GM21526 (cell line): ENCODE measurements around the gene N4BP2L2.
"Not testable (repeated sequence)": the region's sequence is repeated elsewhere in the genome, so short reads cannot be mapped to it uniquely, and the experiment has no call there.

ENCODE experiments used
- ATAC-seq: cut with Tn5 transposase; IDR thresholded peaks from one replicate; pipeline ENCODE4 v1.9.1; 2021; ENCODE audit warnings: moderate library complexity; ENCODE audit not compliant: unreplicated experiment, low FRiP score

The N4BP2L2 gene

GRCh38 chr13:32538621-32539246 is at the start of gene N4BP2L2:
TSS of gene N4BP2L2 (minus strand) at chr13:32538795. CDS start at chr13:32537027, 1,768 bp downstream.
- ATAC-seq: peak; percentile 94

GRCh38 chr13:32587811-32588170 is 49.2 kb upstream of the N4BP2L2 start:
- ATAC-seq: no peak

GRCh38 chr13:32587011-32587810 is 48.6 kb upstream of the N4BP2L2 start:
- ATAC-seq: peak; percentile 20

- ATAC-seq: peak; percentile 77
Observed at GRCh38 chr13:32586080-32586900, 47.7 kb upstream of the N4BP2L2 start, which contains the start of gene PDS5B. TSS of gene PDS5B (plus strand) at chr13:32586452. CDS start at chr13:32648773, 62,321 bp downstream.

- no peak for ATAC-seq
Observed at GRCh38 chr13:32585550-32586079, 47.0 kb upstream of the N4BP2L2 start.

GRCh38 chr13:32582991-32583390 is 44.4 kb upstream of the N4BP2L2 start:
- no peak for ATAC-seq

- no peak for ATAC-seq
Observed at GRCh38 chr13:32582281-32582680, 43.7 kb upstream of the N4BP2L2 start.

GRCh38 chr13:32581177-32581786 is 42.7 kb upstream of the N4BP2L2 start:
- no peak for ATAC-seq

- ATAC-seq: no peak
Observed at GRCh38 chr13:32577032-32577431, 38.4 kb upstream of the N4BP2L2 start.

- ATAC-seq: not testable (repeated sequence)
Observed at GRCh38 chr13:32575687-32576086, 37.1 kb upstream of the N4BP2L2 start.

- not testable (repeated sequence) for ATAC-seq
Observed at GRCh38 chr13:32560842-32561241, 22.2 kb upstream of the N4BP2L2 start.

GRCh38 chr13:32555613-32556012 is 17.0 kb upstream of the N4BP2L2 start:
- no peak for ATAC-seq

GRCh38 chr13:32553720-32554119 is 15.1 kb upstream of the N4BP2L2 start:
- ATAC-seq: no peak

GRCh38 chr13:32549788-32550187 is 11.2 kb upstream of the N4BP2L2 start:
- ATAC-seq: no peak

GRCh38 chr13:32548837-32549236 is 10.2 kb upstream of the N4BP2L2 start:
- ATAC-seq: no peak

GRCh38 chr13:32545083-32545482 is 6.5 kb upstream of the N4BP2L2 start:
- no peak for ATAC-seq

GRCh38 chr13:32542221-32542620 is 3.6 kb upstream of the N4BP2L2 start:
- no peak for ATAC-seq

- peak; percentile 74 for ATAC-seq
Observed at GRCh38 chr13:32538143-32538620, 413 bp downstream of the N4BP2L2 start.

GRCh38 chr13:32537580-32538142 is 934 bp downstream of the N4BP2L2 start:
- no peak for ATAC-seq

GRCh38 chr13:32535748-32536147 is 2.8 kb downstream of the N4BP2L2 start:
- ATAC-seq: no peak
